ENCODE results near the gene POGLUT2.
A peak's percentile ranks its signal among the peaks of the same experiment; 100 is the strongest.

The POGLUT2 gene

DNA sequence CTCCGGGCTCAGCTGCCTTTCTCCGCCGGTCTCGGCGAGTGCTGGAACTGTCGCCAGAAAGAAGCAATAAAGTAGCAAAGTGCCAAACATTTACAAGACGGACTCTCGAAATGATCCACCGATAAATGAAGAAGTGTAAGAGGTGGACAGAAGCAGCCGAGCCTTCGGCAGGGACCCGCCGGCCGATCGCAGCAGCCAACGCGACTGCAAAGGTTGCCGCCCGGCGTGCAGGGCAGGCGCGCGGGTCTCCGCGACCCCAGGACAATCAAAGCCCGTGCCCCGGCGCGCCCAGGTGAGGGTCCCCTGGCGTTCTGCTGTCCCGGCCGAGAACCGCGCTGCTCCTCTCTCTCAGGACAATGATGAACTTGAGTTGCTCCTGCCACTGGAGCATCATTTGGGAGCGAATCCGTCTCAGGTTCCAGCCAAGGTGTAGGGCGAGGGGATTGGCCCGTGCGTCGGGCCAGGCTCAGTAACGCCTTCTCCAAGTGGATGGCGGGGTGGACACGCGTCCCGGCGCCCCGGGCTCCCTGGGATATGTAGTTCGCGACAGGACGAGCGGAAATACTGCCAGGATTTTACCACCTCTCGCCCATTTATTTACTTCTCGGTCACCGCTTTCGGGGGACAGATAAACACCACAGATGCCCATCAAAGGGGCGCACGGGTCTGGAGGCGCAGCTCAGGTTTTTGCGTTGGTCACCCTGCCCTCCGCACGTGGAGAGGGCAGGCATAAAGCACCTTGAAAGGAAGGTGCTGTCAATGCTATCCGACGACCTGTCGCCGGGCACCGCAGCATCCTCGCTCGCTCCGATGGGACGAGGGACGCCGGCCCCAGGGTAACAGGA is at the start of gene POGLUT2, which contains the start of gene BIVM:
TSS of gene POGLUT2 (minus strand) at position 396 of the 845 bp plus-strand sequence. CDS start at position 90, 306 bp downstream.
TSS of gene BIVM (plus strand) at position 539 of the 845 bp plus-strand sequence. CDS start 8,149 bp downstream, outside the sequence.
- peak; percentile 42 for DNase-seq (ENCODE audit: low spot score)

GRCh38 chr13:102847272-102848234 is 48.8 kb upstream of the POGLUT2 start:
- DNase-seq (ENCODE audit: low spot score), result peak; percentile 66

DNA sequence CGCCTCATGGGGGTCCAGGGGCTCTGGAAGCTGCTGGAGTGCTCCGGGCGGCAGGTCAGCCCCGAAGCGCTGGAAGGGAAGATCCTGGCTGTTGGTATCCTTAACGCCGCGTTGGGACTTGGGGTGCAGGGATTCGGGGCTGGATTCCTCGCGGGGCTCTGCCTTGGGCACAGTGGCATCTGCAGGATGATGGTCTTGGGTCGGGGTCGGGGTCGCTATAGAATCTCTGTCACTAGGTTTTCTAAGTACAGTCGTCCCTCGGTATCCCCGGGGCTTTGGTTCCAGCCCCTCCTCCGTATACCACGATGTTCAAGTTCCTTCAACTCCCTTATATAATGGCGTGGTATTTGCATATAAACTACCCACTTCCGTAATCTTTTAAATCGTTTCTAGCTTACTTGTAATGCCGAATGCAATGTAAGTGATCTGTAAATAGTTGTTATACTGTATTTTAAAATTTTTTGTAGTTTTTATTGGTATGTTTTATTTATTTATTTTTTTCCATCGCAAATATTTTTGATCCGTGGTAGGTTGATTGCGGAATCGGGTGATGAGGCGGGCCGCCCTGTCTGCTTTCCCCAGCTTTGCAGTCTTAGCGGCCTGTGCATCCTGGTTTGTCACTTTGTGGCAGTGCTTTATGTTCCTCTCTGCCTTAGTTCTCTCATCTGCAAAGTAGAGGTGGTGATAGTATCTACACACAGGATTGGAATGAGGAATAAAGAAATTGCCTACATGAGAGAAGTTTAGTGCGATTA is 47.7 kb upstream of the POGLUT2 start:
- peak; percentile 41 for DNase-seq (ENCODE audit: low spot score)

- DNase-seq (ENCODE audit: low spot score), result peak; percentile 96
Measured at GRCh38 chr13:102845630-102846260, 47.0 kb upstream of the POGLUT2 start, which contains the start of gene ERCC5. Gene ERCC5 (plus strand): TSS chr13:102846032. CDS start chr13:102846267, 235 bp downstream.

GRCh38 chr13:102845289-102845629 is 46.5 kb upstream of the POGLUT2 start:
- DNase-seq (ENCODE audit: low spot score), result no peak

- no peak for DNase-seq (ENCODE audit: low spot score)
Measured at GRCh38 chr13:102839462-102839861, 40.7 kb upstream of the POGLUT2 start.

- DNase-seq (ENCODE audit: low spot score), result no peak
Measured at GRCh38 chr13:102838982-102839381, 40.2 kb upstream of the POGLUT2 start.

DNA sequence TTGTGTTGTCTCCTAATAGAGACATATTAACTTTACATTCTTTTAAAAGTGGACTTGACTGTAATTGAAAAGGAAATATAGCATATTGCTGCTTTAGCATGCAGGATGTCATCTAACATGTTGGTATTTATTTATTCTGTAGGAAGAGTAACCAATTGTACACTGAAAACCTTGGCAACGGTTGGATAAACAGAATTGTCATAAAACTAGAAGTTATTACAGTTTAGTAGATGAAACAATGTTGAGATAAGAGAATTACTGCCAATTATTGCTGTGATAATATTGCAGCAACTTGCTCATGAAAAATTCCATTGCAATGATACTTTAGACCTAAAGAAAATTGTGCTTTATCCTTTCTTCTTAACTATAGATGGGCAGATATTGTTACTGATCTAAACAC is 39.5 kb upstream of the POGLUT2 start:
- DNase-seq (ENCODE audit: low spot score), result no peak

- DNase-seq (ENCODE audit: low spot score), result no peak
Measured at GRCh38 chr13:102836471-102836870, 37.7 kb upstream of the POGLUT2 start.

GRCh38 chr13:102830646-102831045 is 31.9 kb upstream of the POGLUT2 start:
- no peak for DNase-seq (ENCODE audit: low spot score)

DNA sequence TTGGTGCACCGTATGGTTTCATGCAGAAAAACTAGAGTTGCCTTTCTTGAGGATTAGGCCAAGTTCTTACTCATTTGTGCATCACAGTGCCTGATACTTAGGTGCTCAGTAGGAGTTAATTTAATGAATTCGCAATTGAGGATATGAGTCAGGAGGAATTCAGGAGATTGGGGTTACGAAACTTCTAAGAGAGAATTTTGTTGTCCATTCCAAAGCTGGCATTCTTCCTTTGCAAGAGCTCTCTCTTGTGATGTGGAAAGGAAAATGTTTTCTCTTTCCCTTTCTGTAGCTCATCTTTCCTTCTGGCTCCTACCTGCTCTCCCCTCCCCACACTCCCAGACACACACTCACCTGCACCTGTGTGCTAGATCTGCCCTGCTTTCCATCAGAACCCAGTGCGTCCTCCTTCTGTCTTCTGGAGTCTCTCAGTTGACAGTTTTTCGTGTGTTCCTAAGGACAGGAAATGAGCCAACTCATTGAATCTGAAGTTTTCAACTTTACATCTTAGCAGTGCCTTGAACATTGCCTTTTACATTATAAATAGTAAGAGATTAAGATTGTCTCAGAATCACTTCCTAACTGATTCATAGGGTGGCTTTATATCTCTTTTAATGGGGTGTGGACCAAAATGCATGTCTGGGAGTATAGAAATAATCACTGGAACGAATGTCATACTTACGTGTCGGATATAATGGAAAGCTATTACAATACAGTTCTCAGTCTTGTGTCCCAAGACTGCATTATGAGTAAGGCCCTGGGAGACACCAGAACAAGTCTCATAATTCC is 27.3 kb upstream of the POGLUT2 start:
- DNase-seq (ENCODE audit: low spot score), result no peak

GRCh38 chr13:102825400-102825799 is 26.6 kb upstream of the POGLUT2 start:
- DNase-seq (ENCODE audit: low spot score), result no peak

- no peak for DNase-seq (ENCODE audit: low spot score)
Measured at GRCh38 chr13:102817907-102818306, 19.1 kb upstream of the POGLUT2 start.

DNA sequence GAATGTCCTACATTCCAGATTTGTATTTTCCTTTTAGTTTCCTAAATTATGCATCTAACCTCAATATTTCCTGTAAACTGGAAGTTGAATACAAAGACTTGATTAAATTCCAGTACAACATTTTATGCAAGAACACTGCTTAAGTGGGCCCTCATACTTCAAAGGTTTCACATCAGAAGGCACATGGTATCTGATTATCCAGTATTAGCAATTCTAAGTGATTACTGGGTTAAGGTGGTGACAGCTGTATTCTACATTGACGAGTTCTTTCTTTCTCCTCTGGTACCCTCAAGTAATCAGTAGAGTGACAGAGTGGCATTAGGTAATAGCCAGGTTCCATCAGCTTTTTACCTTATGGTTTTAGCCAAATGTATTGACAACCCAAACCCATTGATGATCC is 18.5 kb upstream of the POGLUT2 start:
- no peak for DNase-seq (ENCODE audit: low spot score)

- no peak for DNase-seq (ENCODE audit: low spot score)
Measured at GRCh38 chr13:102816708-102817107, 17.9 kb upstream of the POGLUT2 start.

- DNase-seq (ENCODE audit: low spot score), result no peak
Measured at GRCh38 chr13:102815788-102816187, 17.0 kb upstream of the POGLUT2 start.

GRCh38 chr13:102814793-102815192 is 16.0 kb upstream of the POGLUT2 start:
- DNase-seq (ENCODE audit: low spot score), result no peak

- DNase-seq (ENCODE audit: low spot score), result no peak
Measured at GRCh38 chr13:102814025-102814607, 15.3 kb upstream of the POGLUT2 start.

GRCh38 chr13:102812611-102813287 is 14.0 kb upstream of the POGLUT2 start:
- DNase-seq (ENCODE audit: low spot score), result no peak

DNA sequence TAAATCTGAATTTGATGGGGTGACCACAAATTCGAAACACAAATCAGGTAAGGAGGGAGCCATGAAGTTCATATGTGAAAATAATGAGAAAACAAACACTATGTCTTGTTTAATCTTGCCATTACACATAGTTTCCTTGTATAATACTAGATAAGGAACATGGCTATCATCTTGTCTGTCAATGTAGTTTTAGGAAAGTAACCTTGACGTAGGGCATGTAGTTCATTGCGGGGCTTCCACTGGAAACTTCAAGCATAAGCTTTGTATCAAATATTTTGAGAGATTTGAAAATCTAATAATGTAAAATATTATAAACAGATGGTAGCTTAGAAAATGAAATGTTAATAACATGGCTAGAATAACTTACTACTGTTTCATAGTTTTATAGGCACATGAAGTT is 8.9 kb upstream of the POGLUT2 start:
- DNase-seq (ENCODE audit: low spot score), result no peak
